Measurements from ENCODE around the gene DDR1.
"Not testable (repeated sequence)": the region's sequence is repeated elsewhere in the genome, so short reads cannot be mapped to it uniquely, and the experiment has no call there.

DDR1 gene

GRCh38 chr6:30917487-30917886, 33.2 kb downstream of the DDR1 start:
- no peak for DNase-seq (ENCODE audit: low read depth in 2 of 2)

- DNase-seq (ENCODE audit: low read depth in 2 of 2) = no peak
Measured at GRCh38 chr6:30918670-30919069, 34.4 kb downstream of the DDR1 start.

DNA sequence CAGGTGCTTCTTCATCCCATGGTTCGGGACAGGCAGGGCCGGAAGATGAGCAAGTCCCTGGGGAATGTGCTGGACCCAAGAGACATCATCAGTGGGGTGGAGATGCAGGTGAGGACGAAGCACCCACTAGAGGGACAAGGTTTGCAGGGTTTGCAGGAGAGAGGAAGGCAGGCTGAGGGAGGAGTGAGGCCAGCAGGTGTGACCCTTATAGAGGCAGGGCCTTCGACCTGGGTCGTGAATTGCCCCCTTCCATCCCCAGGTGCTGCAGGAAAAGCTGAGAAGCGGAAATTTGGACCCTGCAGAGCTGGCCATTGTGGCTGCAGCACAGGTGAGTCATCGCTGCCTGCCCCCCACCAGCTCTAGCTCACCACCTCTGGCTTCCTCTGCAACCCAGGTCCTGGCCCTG, 38.1 kb downstream of the DDR1 start:
- no peak for DNase-seq (ENCODE audit: low read depth in 2 of 2)

GRCh38 chr6:30924040-30924627, 39.8 kb downstream of the DDR1 start:
- DNase-seq (ENCODE audit: low read depth in 2 of 2) = not testable (repeated sequence)

DNA sequence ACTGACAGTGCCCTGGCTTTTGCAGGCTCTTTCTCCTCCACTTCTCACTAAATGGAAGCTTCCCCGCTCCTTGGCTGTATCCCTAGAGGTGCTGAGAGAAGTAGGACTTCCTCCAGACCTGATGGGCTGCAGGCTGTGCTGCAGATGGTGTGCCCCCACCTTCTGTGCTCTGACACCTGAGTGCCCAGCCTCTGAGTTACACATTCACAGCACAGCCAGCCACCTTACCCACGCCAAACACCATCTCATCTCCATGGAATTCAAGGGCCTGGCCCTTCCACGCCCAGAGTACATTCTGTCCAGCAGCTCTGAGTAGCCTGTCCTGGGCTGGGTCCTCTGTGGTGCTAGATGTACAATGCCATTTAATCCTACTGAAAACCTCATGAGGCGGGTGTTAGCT, 42.3 kb downstream of the DDR1 start:
- no peak for DNase-seq (ENCODE audit: low read depth in 2 of 2)

DNA sequence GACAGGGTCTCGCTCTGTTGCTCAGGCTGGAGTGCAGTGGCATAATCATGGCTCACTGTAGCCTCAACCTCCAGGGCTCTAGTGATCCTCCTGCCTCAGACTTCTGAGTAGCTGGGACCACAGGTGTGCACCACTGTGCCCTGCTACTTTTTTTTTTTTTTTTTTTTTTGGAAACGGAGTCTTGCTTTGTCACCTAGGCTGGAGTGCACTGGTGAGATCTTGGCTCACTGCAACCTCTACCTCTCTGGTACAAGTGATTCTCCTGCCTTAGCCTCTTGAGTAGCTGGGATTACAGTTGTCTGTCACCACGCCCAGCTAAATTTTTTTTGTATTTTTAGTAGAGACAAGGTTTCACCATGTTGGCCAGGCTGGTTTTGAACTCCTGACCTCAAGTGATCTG, 42.8 kb downstream of the DDR1 start:
- DNase-seq (ENCODE audit: low read depth in 2 of 2) = not testable (repeated sequence)

- DNase-seq (ENCODE audit: low read depth in 2 of 2) = no peak
Measured at GRCh38 chr6:30928677-30929076, 44.4 kb downstream of the DDR1 start.

DNA sequence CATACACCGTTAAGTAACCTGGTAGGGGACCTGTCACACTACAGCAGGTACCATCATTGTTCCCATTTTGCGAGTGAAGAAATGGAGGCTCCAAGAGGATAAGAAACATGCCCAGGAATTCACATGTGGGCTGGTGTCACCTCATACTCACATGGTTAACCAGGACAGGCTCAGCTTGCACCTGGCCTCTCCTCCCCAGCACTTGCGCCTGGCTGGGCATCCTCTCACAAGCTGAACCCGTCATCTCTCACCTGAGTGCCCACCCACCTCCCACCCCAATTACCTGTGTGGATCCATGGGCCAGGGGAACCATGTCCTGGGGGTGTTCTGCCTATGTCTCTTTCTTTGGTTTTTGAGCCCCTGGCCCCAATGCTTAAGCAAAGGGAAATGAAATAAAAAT, 46.2 kb downstream of the DDR1 start:
- no peak for DNase-seq (ENCODE audit: low read depth in 2 of 2)

GRCh38 chr6:30931272-30931671, 47.0 kb downstream of the DDR1 start:
- DNase-seq (ENCODE audit: low read depth in 2 of 2) = no peak

DNA sequence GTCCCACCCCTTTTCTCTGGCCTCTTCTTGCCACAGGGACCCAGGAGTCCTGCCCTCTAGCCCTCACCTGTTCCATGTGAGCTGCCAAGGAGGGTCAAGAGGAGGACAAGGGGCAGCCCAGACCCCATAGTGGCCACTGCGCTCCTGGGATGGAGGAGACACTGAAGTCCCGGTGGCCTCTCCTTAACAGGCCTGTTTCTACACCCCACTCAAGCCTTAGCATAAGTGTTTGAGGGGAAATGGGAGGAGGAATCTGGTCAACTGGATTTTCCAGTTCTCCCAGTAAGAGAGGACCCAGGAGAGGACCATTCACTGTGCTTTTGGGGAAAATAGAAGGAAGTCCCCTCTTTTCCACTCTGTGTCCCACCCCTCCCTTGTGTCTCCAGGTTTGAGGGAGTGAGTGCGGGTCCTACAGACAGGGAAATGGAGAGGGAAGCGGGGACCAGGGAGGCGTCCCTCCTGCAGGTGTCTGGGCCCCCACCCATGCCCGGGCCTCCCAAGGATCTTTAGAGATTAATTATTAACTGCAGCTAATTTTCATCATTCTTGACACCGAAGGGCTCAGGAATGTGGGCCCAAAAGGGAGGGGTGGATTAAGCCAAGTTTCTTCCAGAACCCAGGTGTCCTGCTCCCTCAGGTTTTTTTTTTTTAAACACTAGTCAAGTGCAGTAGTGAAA, 47.8 kb downstream of the DDR1 start, which contains the start of gene SFTA2:
TSS of gene SFTA2 (minus strand) at position 202 of the 677 bp plus-strand sequence. CDS start at position 128, 74 bp downstream.
- no peak for DNase-seq (ENCODE audit: low read depth in 2 of 2)

GRCh38 chr6:30932665-30933365, 48.5 kb downstream of the DDR1 start:
- no peak for DNase-seq (ENCODE audit: low read depth in 2 of 2)

DNA sequence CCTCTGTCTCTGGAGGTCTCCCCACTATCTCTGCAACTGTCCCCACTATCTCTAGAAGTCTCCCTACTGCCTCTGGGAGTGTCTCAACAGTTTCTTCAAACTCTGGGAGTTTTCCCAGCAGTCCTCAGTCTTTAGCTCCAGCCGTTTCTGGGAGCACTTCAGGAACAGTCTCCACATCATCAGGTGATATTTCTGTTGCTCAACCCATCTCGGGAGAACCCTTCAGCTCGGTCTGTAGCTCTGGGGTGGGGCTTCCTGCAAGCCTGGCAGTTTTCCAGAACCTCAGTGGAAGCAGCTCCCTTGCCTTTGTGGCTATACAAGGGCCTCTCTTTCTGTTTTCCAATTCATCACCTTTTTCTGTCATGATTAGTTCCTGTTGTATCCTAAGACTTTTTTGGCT, 50.7 kb downstream of the DDR1 start:
- no peak for DNase-seq (ENCODE audit: low read depth in 2 of 2)

GRCh38 chr6:30937265-30937664, 52.9 kb downstream of the DDR1 start:
- no peak for DNase-seq (ENCODE audit: low read depth in 2 of 2)

GRCh38 chr6:30938730-30939129, 54.4 kb downstream of the DDR1 start:
- no peak for DNase-seq (ENCODE audit: low read depth in 2 of 2)

DNA sequence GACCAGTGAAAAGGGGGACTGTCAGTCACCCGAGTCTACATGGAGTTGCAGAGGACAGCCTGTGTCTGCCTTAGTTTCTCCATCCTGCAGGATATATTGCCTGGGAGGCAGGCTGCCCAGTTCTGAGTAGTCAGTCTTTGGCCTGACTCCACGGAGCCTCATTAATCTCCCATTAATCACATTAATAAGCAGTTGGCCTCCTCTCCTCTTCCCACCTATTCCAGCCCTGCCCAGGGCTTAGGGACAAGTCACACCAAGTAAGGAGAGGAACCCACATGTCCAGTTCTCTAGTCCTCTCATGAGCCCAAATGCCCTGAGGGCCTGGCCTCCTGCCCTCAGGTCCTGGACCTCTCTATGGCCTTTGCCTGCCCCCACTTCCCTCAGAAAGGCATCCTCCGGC, 55.2 kb downstream of the DDR1 start:
- DNase-seq (ENCODE audit: low read depth in 2 of 2) = no peak

DNA sequence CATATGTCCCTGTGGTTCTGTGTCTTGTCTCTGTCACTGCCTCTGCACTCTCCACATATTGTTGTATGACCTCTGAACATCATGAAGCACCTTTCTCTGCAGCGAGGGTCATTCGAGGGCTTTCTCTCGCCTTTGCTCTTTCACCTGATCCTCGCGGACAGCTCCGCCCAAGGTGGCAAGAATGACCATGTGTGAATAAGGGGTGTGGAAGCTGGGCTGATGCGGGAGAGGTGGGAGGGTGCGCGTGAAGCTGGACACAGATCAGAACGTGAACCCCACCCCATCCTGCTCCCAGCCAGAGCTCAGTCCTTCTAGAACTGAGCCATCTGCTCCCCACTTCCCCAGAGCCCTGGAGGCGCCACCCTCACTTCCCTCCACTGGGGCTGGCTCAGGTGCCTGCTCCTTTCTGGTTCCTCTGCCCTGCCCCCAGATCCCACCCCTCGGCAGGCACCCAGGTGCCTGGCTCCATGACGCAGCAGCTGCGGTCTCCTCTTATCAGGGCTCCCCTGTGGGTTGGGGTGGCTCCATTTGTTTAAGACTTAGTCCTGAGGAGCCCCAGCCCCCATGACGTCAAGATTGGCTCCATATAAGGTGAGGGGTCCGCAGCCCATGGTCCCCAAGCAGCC, 56.2 kb downstream of the DDR1 start, which contains the start of gene MUCL3:
TSS of gene MUCL3 (plus strand) at position 613 of the 626 bp plus-strand sequence. CDS start 27 bp downstream, outside the sequence.
- no peak for DNase-seq (ENCODE audit: low read depth in 2 of 2)

DNA sequence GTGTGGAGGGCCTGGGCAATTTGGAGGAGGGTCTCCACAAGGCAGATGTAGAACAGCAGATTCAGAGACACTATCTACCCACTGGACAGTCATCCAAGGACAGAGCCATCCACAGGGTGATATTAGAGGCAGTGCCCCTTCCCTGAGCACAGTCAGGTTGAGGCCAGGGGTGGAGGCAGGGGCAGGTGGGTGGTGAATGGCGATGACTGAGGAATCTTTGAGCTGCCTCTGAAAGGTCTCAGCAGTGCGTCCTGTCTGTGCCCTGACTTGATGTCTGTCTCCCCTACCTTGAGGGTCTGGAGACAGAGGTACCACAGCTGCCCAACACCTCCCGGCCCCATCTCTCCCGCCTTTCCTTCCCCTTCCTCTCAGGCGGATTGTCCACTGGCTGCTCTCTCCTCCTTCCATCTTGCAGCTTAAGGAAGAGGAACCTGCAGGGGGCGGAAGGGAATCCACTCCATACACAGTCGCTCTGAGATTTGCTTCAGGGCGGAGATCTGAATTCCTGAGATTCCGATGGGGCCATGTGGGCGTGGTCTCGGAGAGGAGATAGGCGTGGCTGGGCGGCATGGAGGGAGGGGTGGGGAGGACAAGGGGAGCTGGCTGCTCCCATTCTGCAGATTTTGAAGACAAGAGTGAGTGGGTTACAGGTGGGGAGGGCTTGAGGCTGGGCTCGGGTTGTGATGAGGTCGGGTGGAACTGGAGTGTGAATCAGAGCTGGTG, 58.2 kb downstream of the DDR1 start:
- DNase-seq (ENCODE audit: low read depth in 2 of 2) = no peak

DNA sequence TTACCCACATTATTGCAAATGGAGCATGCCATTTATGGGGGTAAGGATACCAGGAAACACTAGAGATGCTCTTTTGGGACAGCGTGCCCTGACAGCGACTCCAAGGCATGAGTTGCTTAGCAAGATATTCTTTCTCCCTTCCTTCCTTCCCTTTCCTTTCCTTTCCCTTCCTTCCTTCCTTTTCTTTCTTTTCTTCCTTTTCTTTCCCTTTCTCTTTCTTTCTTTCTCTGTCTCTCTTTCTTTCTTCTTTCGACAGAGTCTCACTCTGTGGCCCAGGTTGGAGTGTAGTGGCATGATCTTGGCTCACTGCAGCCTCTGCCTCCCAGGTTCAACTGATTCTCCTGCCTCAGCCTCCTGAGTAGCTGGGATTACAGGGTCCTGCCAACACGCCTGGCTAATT, 59.7 kb downstream of the DDR1 start:
- no peak for DNase-seq (ENCODE audit: low read depth in 2 of 2)

DNA sequence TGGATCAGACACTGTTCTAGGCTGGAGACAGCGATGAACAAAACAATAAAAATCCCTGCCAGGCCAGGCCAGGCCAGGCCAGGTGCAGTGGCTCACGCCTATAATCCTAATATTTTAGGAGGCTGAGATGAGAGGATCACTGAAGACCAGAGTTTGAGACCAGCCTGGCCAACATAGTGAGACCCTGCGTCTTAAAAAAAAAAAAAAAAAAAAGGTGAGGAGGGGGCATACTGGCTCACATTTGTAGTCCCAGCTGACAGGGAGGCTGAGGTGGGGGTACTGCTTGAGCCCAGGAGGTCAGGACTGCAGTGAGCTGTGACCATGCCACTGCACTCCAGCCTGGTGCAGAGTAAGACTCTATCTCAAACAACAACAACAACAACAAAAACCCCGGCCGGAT, 61.0 kb downstream of the DDR1 start:
- DNase-seq (ENCODE audit: low read depth in 2 of 2) = no peak

DNA sequence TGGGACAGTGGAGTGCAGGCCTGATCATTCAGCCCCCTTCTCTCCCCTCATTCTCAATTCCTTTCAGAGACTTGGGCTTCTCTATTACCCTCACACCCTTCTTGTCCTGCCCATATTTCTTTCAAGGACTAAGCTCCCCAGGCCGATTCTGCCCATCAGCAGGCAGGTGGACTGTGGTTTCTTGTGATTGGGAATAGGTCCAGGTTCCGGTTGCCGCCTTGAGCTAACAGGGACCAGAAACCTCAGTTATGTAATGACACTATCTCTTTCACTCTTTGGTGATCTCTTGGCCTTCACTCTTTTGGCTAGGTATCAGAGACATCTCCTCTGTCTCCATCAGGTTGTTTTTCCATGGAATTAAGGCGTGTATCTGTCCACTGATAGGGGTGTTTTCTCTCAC, 62.9 kb downstream of the DDR1 start:
- DNase-seq (ENCODE audit: low read depth in 2 of 2) = no peak

DNA sequence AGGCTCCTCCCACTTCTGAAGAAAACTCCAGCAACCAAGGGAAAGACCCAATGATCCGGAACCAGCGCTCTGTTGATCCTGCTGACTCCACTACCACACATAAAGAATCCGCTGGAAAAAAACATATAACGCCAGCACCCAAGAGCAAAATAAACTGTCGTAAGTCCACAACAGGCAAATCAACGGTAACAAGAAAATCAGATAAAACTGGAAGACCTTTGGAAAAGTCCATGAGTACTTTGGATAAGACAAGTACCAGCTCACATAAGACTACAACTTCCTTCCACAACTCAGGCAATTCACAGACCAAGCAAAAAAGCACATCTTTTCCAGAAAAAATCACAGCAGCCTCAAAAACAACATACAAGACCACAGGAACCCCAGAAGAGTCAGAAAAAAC, 64.5 kb downstream of the DDR1 start:
- DNase-seq (ENCODE audit: low read depth in 2 of 2) = no peak

All from activated CD4-positive, alpha-beta T cell treated with anti-CD3 and anti-CD28 coated beads for 24 hours (primary cell).